NCI-H2081 (cell line): ENCODE results near the gene ADARB2.
"Not testable (repeated sequence)": the region's sequence is repeated elsewhere in the genome, so short reads cannot be mapped to it uniquely, and the experiment has no call there.

Experiments used
- DNase-seq, 2 experiments: peaks; one replicate each; lab custom pipeline; 2025; lab: John Stamatoyannopoulos, UW

Gene ADARB2

GRCh38 chr10:1229116-1229515 lies 508.2 kb downstream of the ADARB2 start:
- no peak for DNase-seq

GRCh38 chr10:1228467-1228975 lies 508.8 kb downstream of the ADARB2 start:
- no peak for DNase-seq

GRCh38 chr10:1227510-1228402 lies 509.6 kb downstream of the ADARB2 start:
- DNase-seq = no peak

GRCh38 chr10:1226907-1227306 lies 510.4 kb downstream of the ADARB2 start:
- not testable (repeated sequence) for DNase-seq

- not testable (repeated sequence) for DNase-seq
Measured at GRCh38 chr10:1219874-1220273, 517.5 kb downstream of the ADARB2 start.

- no peak for DNase-seq
Measured at GRCh38 chr10:1217661-1218060, 519.7 kb downstream of the ADARB2 start.

- DNase-seq = no peak
Measured at GRCh38 chr10:1217237-1217587, 520.1 kb downstream of the ADARB2 start.

GRCh38 chr10:1216574-1217236 lies 520.6 kb downstream of the ADARB2 start:
- no peak for DNase-seq

- no peak for DNase-seq
Measured at GRCh38 chr10:1215862-1216573, 521.3 kb downstream of the ADARB2 start.

GRCh38 chr10:1214882-1215540 lies 522.3 kb downstream of the ADARB2 start:
- no peak for DNase-seq

GRCh38 chr10:1214071-1214675 lies 523.2 kb downstream of the ADARB2 start:
- no peak for DNase-seq

GRCh38 chr10:1213252-1214070 lies 523.9 kb downstream of the ADARB2 start:
- DNase-seq = no peak

GRCh38 chr10:1212571-1213141 lies 524.7 kb downstream of the ADARB2 start:
- no peak for DNase-seq

GRCh38 chr10:1211844-1212570 lies 525.3 kb downstream of the ADARB2 start:
- DNase-seq = no peak

GRCh38 chr10:1210667-1211066 lies 526.7 kb downstream of the ADARB2 start:
- DNase-seq = no peak

GRCh38 chr10:1209355-1209979 lies 527.9 kb downstream of the ADARB2 start:
- no peak for DNase-seq

GRCh38 chr10:1208366-1209311 lies 528.7 kb downstream of the ADARB2 start:
- DNase-seq = no peak

- no peak for DNase-seq
Measured at GRCh38 chr10:1206601-1207000, 530.7 kb downstream of the ADARB2 start.
